ENCODE results near the gene ITPR2.

GRCh38 chr12:26869104-26869494 lies 36.1 kb upstream of the ITPR2 start:
- TF ChIP-seq CTCF (IDR thresholded peaks at IDR 0.05; ENCODE audit: low read length): no peak
- no peak for TF ChIP-seq EZH2 (IDR thresholded peaks at IDR 0.05; ENCODE audit: borderline replicate concordance, low read length)

All from OCI-LY1 (cell line).